ENCODE results near the gene PLEKHA4. TPM values are rescaled to one million over a fixed set of nuclear protein-coding genes. Genes with fewer than 3 reads are reported as not detected.
A peak's percentile ranks its signal among the peaks of the same experiment; 100 is the strongest.
"Not testable (repeated sequence)": the region's sequence is repeated elsewhere in the genome, so short reads cannot be mapped to it uniquely, and the experiment has no call there.

Gene PLEKHA4
- total RNA-seq, 1 donor from 2014 or later = 21.2 TPM

- TF ChIP-seq CTCF (IDR thresholded peaks at IDR 0.05) = no peak
- H3K4me3 ChIP-seq = no peak overlapping the region
- ATAC-seq = no peak
- no peaks in the 10 kb centered on the region for H3K36me3 ChIP-seq
- H3K27me3 ChIP-seq (ENCODE audit: low read depth) = no peaks in the 10 kb centered on the region
- intact Hi-C loops (cut with DNase I) = no loop called here
- H3K9me3 ChIP-seq = no peaks in the 10 kb centered on the region
- peaks cover 15% of the 10 kb centered on the region for H3K4me1 ChIP-seq
- no peak for DNase-seq
- H3K27ac ChIP-seq = no peak overlapping the region
Observed at GRCh38 chr19:48895226-48895625, 26.8 kb upstream of the PLEKHA4 start.

- Histone ChIP-seq H3K4me3 (no peak overlapping the region), H3K27ac (no peak overlapping the region), H3K9me3 (no peaks in the 10 kb centered on the region), H3K27me3 (ENCODE audit: low read depth) (no peaks in the 10 kb centered on the region), H3K4me1 (peaks cover under 1% of the 10 kb centered on the region), H3K36me3 (no peaks in the 10 kb centered on the region)
- intact Hi-C loops (cut with DNase I) = no loop called here
- ATAC-seq (no peak), DNase-seq (no peak)
- no peak for TF ChIP-seq CTCF (IDR thresholded peaks at IDR 0.05)
Observed at GRCh38 chr19:48890551-48890950, 22.1 kb upstream of the PLEKHA4 start.

GRCh38 chr19:48889496-48889895 lies 21.1 kb upstream of the PLEKHA4 start:
- H3K4me3 ChIP-seq; DNase-seq; H3K27me3 ChIP-seq (ENCODE audit: low read depth); ATAC-seq; H3K36me3 ChIP-seq; H3K4me1 ChIP-seq; H3K27ac ChIP-seq; intact Hi-C loops (cut with DNase I); H3K9me3 ChIP-seq: not testable (repeated sequence)

GRCh38 chr19:48887861-48888612 lies 19.6 kb upstream of the PLEKHA4 start:
- H3K9me3 ChIP-seq = no peaks in the 10 kb centered on the region
- H3K27ac ChIP-seq = no peak overlapping the region
- H3K27me3 ChIP-seq (ENCODE audit: low read depth) = no peaks in the 10 kb centered on the region
- intact Hi-C loops (cut with DNase I) = no loop called here
- no peak for DNase-seq
- no peak overlapping the region for H3K4me3 ChIP-seq
- no peak for ATAC-seq
- H3K4me1 ChIP-seq = no peaks in the 10 kb centered on the region
- TF ChIP-seq CTCF (IDR thresholded peaks at IDR 0.05) = no peak
- no peaks in the 10 kb centered on the region for H3K36me3 ChIP-seq

GRCh38 chr19:48883726-48884125 lies 15.3 kb upstream of the PLEKHA4 start:
- DNase-seq (no peak), ATAC-seq (no peak)
- intact Hi-C loops (cut with DNase I) = no loop called here
- TF ChIP-seq CTCF (IDR thresholded peaks at IDR 0.05) = no peak
- Histone ChIP-seq H3K27me3 (ENCODE audit: low read depth) (no peaks in the 10 kb centered on the region), H3K4me1 (peaks cover 16% of the 10 kb centered on the region), H3K9me3 (no peaks in the 10 kb centered on the region), H3K36me3 (peaks cover 6% of the 10 kb centered on the region), H3K4me3 (no peak overlapping the region), H3K27ac (no peak overlapping the region)

GRCh38 chr19:48881741-48882657 lies 13.6 kb upstream of the PLEKHA4 start:
- Histone ChIP-seq H3K4me3 (no peak overlapping the region), H3K36me3 (peaks cover 20% of the 10 kb centered on the region), H3K4me1 (peaks cover 32% of the 10 kb centered on the region), H3K27me3 (ENCODE audit: low read depth) (no peaks in the 10 kb centered on the region), H3K9me3 (no peaks in the 10 kb centered on the region), H3K27ac (peak overlapping the region; percentile 36)
- intact Hi-C loops (cut with DNase I) = no loop called here
- no peak for TF ChIP-seq CTCF (IDR thresholded peaks at IDR 0.05)
- DNase-seq (no peak), ATAC-seq (peak; percentile 41 to 65)

- H3K27me3 ChIP-seq (ENCODE audit: low read depth); H3K4me3 ChIP-seq; ATAC-seq; DNase-seq; intact Hi-C loops (cut with DNase I); H3K9me3 ChIP-seq: not testable (repeated sequence)
- peak overlapping the region; percentile 58 for H3K27ac ChIP-seq
- peaks cover 55% of the 10 kb centered on the region for H3K4me1 ChIP-seq
- H3K36me3 ChIP-seq = peaks cover 43% of the 10 kb centered on the region
Observed at GRCh38 chr19:48879696-48880095, 11.3 kb upstream of the PLEKHA4 start.
